Activated T-cell treated with anti-CD3 and anti-CD28 coated beads, Interleukin-2, amount 50 U/mL, for 4 hours (primary cell): Measurements from ENCODE around the gene ADAMTS14. TPM values are rescaled to one million over a fixed set of nuclear protein-coding genes. Genes with fewer than 3 reads are reported as not detected.
"Not testable (repeated sequence)": the region's sequence is repeated elsewhere in the genome, so short reads cannot be mapped to it uniquely, and the experiment has no call there.

ENCODE experiments used
- ATAC-seq, 2 donors: fragments of 200-7000 bp; cut with Tn5 transposase; one replicate each; pipeline ENCODE4 v1.10.0; 2021
- DNase-seq: peaks from one replicate; pipeline ENCODE4 v3.0.0-alpha.2; 2020
- H3K27me3 Mint-ChIP-seq: one replicate; pipeline ENCODE4 v1.8.0; 2021; ENCODE audit warnings: low read depth, mixed read lengths
- H3K36me3 Mint-ChIP-seq: one replicate; pipeline ENCODE4 v1.8.0; 2022; ENCODE audit warnings: mixed read lengths; ENCODE audit not compliant: insufficient read depth
- H3K4me1 Mint-ChIP-seq: one replicate; pipeline ENCODE4 v1.8.0; 2021; ENCODE audit warnings: low read depth, mixed read lengths
- H3K4me3 Mint-ChIP-seq: one replicate; pipeline ENCODE4 v1.8.0; 2021; ENCODE audit warnings: mild to moderate bottlenecking, moderate library complexity, mixed read lengths
- H3K9me3 Mint-ChIP-seq: one replicate; pipeline ENCODE4 v1.8.0; 2021; ENCODE audit warnings: mixed read lengths
- total RNA-seq, 3 donors: library from RNA; stranded (reverse); gene quantifications; one replicate each; pipeline ENCODE4 v1.2.1, GENCODE V29; 2021

Gene ADAMTS14
- total RNA-seq, 3 donors from 2014 or later: 0.08 to 0.15 (median 0.14) TPM

DNA sequence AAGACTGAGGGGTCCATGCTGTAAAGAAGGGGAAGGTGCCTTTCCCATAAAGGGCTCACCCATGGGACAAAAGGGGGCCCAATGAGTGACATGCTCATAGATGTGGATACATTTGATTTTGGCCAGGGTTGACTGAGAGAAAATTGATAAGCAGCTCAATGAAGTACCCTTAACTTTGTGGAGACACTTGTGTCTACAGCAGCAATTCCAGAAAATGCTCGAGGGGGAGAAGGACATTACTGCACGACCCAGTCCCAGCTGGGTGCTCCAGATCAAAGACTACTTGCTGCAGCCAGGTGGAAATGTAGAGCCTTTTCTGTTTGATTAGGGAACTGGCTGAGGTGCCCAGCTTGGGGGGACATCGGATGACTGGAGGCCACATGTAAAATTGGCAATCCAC lies 22.2 kb upstream of the ADAMTS14 start:
- ATAC-seq (no peak), DNase-seq (no peak)
- no peaks in the 10 kb centered on the region for H3K4me1 Mint-ChIP-seq
- peaks cover 1% of the 10 kb centered on the region for H3K27me3 Mint-ChIP-seq
- no peaks in the 10 kb centered on the region for H3K36me3 Mint-ChIP-seq
- H3K4me3 Mint-ChIP-seq: no peak overlapping the region
- peaks cover 21% of the 10 kb centered on the region for H3K9me3 Mint-ChIP-seq

DNA sequence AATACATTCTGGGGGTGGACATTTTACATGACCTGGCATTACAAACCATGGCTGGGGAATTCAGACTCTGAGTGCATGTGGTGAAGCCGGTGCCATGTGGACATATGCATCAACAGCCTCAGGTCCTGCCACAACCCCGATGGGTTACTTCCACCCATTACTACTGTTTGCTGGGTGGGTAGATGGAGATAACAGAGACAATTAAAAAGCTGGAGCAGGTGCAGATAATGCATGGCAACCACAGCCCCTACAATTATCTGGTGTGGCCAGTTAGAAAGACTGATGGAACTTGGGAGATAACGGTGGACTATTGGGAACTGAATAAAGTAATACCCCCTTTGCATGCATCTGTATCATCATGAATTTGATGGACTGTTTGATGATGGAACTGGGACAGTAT lies 21.6 kb upstream of the ADAMTS14 start:
- Mint-ChIP-seq H3K27me3 (peaks cover 1% of the 10 kb centered on the region), H3K4me3 (no peak overlapping the region), H3K36me3 (no peaks in the 10 kb centered on the region), H3K9me3 (peaks cover 21% of the 10 kb centered on the region), H3K4me1 (no peaks in the 10 kb centered on the region)
- ATAC-seq (no peak), DNase-seq (no peak)

GRCh38 chr10:70651661-70652060 lies 20.6 kb upstream of the ADAMTS14 start:
- Mint-ChIP-seq H3K36me3 (no peaks in the 10 kb centered on the region), H3K27me3 (peaks cover 1% of the 10 kb centered on the region), H3K4me3 (no peak overlapping the region), H3K4me1 (peaks cover 4% of the 10 kb centered on the region), H3K9me3 (peaks cover 21% of the 10 kb centered on the region)
- DNase-seq (no peak), ATAC-seq (no peak)

- ATAC-seq: no peak
- no peak for DNase-seq
- H3K9me3 Mint-ChIP-seq: peaks cover 21% of the 10 kb centered on the region
Observed at GRCh38 chr10:70652761-70653657, 19.3 kb upstream of the ADAMTS14 start.

GRCh38 chr10:70655316-70655715 lies 17.0 kb upstream of the ADAMTS14 start:
- Mint-ChIP-seq H3K36me3 (no peaks in the 10 kb centered on the region), H3K27me3 (no peaks in the 10 kb centered on the region), H3K4me3 (no peak overlapping the region), H3K4me1 (peaks cover 7% of the 10 kb centered on the region), H3K9me3 (peaks cover 15% of the 10 kb centered on the region)
- no peak for DNase-seq
- ATAC-seq: no peak

More at GRCh38 chr10:70652761-70653657, 19.3 kb upstream of the ADAMTS14 start:
- H3K4me1 Mint-ChIP-seq: peaks cover 7% of the 10 kb centered on the region
- H3K36me3 Mint-ChIP-seq: no peaks in the 10 kb centered on the region
- peaks cover 1% of the 10 kb centered on the region for H3K27me3 Mint-ChIP-seq
- no peak overlapping the region for H3K4me3 Mint-ChIP-seq

- Mint-ChIP-seq H3K36me3 (no peaks in the 10 kb centered on the region), H3K4me3 (no peak overlapping the region), H3K27me3 (peaks cover 3% of the 10 kb centered on the region), H3K4me1 (peaks cover 7% of the 10 kb centered on the region), H3K9me3 (peaks cover 13% of the 10 kb centered on the region)
- DNase-seq (no peak), ATAC-seq (peak; percentile 99)
Observed at GRCh38 chr10:70656489-70656888, 15.8 kb upstream of the ADAMTS14 start.

- Mint-ChIP-seq H3K9me3 (peaks cover 7% of the 10 kb centered on the region), H3K4me3 (no peak overlapping the region)
Observed at GRCh38 chr10:70657041-70657440, 15.3 kb upstream of the ADAMTS14 start.

GRCh38 chr10:70658582-70659136 lies 13.6 kb upstream of the ADAMTS14 start:
- Mint-ChIP-seq H3K27me3 (peaks cover 7% of the 10 kb centered on the region), H3K4me1 (peaks cover 7% of the 10 kb centered on the region), H3K36me3 (no peaks in the 10 kb centered on the region), H3K4me3 (no peak overlapping the region), H3K9me3 (peaks cover 7% of the 10 kb centered on the region)
- ATAC-seq (no peak), DNase-seq (no peak)

More at GRCh38 chr10:70657041-70657440, 15.3 kb upstream of the ADAMTS14 start:
- H3K36me3 Mint-ChIP-seq: no peaks in the 10 kb centered on the region
- peaks cover 7% of the 10 kb centered on the region for H3K4me1 Mint-ChIP-seq
- DNase-seq (no peak), ATAC-seq (no peak)
- H3K27me3 Mint-ChIP-seq: peaks cover 3% of the 10 kb centered on the region

GRCh38 chr10:70659306-70659705 lies 13.0 kb upstream of the ADAMTS14 start:
- Mint-ChIP-seq H3K9me3 (peaks cover 7% of the 10 kb centered on the region), H3K36me3 (no peaks in the 10 kb centered on the region), H3K4me3 (no peak overlapping the region), H3K27me3 (peaks cover 7% of the 10 kb centered on the region), H3K4me1 (peaks cover 7% of the 10 kb centered on the region)
- ATAC-seq (no peak), DNase-seq (no peak)

DNA sequence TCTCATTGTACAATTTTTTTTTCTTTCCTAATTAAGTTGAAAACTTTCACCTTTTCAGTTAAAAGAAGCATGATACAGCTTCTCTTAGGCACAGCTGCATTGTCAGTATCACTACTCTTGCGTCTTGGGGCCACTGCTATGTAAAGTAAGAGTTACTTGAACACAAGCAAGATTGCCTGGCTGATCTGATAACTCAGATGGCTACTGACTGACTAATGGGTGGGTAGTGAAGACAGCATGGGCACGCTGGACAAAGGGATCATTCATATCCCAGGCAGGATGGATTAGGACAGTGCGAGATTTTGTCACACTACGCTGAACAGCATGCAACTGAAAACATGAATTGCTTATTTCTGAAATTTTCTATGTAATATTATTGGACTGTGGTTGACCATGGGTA lies 11.6 kb upstream of the ADAMTS14 start:
- H3K4me1 Mint-ChIP-seq: peaks cover 7% of the 10 kb centered on the region
- H3K36me3 Mint-ChIP-seq: no peaks in the 10 kb centered on the region
- H3K27me3 Mint-ChIP-seq: peaks cover 7% of the 10 kb centered on the region
- ATAC-seq (no peak), DNase-seq (no peak)
- H3K4me3 Mint-ChIP-seq: no peak overlapping the region
- H3K9me3 Mint-ChIP-seq: peaks cover 7% of the 10 kb centered on the region

DNA sequence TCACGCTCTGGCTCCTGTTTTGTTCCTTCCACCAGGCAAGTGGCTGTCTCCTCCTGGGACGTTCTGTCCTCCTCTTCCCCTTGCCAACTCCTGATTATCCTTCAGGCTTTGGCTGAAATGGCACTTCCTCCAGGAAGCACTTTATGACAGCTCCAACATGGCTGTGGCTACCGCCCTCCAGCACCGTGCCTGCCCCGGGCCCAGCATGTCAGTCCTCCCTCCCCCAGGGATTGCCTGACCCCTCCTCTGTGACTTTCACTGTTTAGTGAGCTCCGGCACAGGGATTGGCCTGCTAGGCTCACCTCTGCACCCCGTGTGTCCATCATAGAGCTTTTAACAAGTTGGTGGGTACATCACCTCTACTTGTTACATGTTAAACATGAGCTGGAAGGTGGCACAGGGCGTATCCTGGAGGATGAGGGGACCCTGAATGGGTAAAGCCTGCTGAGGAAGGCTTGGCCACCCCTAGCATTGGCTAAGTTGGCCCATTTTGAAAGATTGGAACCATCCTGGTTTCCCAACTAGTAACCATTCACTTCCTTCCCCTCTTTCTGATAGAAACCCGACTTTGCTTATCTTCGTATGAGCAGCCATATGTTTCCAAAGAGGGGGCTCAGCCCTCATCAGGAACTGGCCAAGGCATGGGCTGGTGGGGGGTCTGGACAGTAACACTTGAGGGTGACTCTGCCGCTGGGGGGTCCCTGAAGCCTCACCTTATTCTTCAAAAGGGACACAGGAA lies 10.5 kb upstream of the ADAMTS14 start:
- DNase-seq: no peak
- peaks cover 7% of the 10 kb centered on the region for H3K27me3 Mint-ChIP-seq
- H3K9me3 Mint-ChIP-seq: peaks cover 7% of the 10 kb centered on the region
- no peak overlapping the region for H3K4me3 Mint-ChIP-seq
- H3K4me1 Mint-ChIP-seq: peaks cover 2% of the 10 kb centered on the region
- H3K36me3 Mint-ChIP-seq: no peaks in the 10 kb centered on the region
- no peak for ATAC-seq

GRCh38 chr10:70662362-70663220 lies 9.7 kb upstream of the ADAMTS14 start:
- no peaks in the 10 kb centered on the region for H3K36me3 Mint-ChIP-seq
- peaks cover 7% of the 10 kb centered on the region for H3K27me3 Mint-ChIP-seq
- H3K9me3 Mint-ChIP-seq: peaks cover 7% of the 10 kb centered on the region
- ATAC-seq (no peak), DNase-seq (no peak)
- no peaks in the 10 kb centered on the region for H3K4me1 Mint-ChIP-seq
- no peak overlapping the region for H3K4me3 Mint-ChIP-seq

GRCh38 chr10:70663458-70664409 lies 8.6 kb upstream of the ADAMTS14 start:
- not testable (repeated sequence) for DNase-seq, H3K36me3 Mint-ChIP-seq, ATAC-seq, H3K4me1 Mint-ChIP-seq, H3K4me3 Mint-ChIP-seq, H3K27me3 Mint-ChIP-seq
- H3K9me3 Mint-ChIP-seq: peaks cover 10% of the 10 kb centered on the region
